DMS53 (cell line): ENCODE measurements around the gene ELOA.
"Not testable (repeated sequence)": the region's sequence is repeated elsewhere in the genome, so short reads cannot be mapped to it uniquely, and the experiment has no call there.

ENCODE experiments used
- DNase-seq: peaks from one replicate; lab custom pipeline; 2025; lab: John Stamatoyannopoulos, UW

ELOA gene

GRCh38 chr1:23783141-23783540 lies 39.9 kb downstream of the ELOA start:
- DNase-seq = not testable (repeated sequence)

GRCh38 chr1:23784846-23785245 lies 41.6 kb downstream of the ELOA start:
- no peak for DNase-seq

- no peak for DNase-seq
These were observed 44.4 kb downstream of the ELOA start for GRCh38 chr1:23787701-23788100.

GRCh38 chr1:23788695-23789094 lies 45.4 kb downstream of the ELOA start:
- no peak for DNase-seq

- DNase-seq = peak; percentile 97
These were observed 47.6 kb downstream of the ELOA start, which contains the start of gene LYPLA2 for GRCh38 chr1:23790696-23791515. Gene LYPLA2 (plus strand): TSS chr1:23791145. CDS start chr1:23792683, 1,538 bp downstream.

GRCh38 chr1:23791516-23792047 lies 48.3 kb downstream of the ELOA start:
- DNase-seq = peak; percentile 75

GRCh38 chr1:23792151-23792945 lies 49.1 kb downstream of the ELOA start:
- peak; percentile 38 for DNase-seq

GRCh38 chr1:23793018-23793781 lies 49.9 kb downstream of the ELOA start:
- DNase-seq = peak; percentile 92

GRCh38 chr1:23793861-23794731 lies 50.8 kb downstream of the ELOA start:
- DNase-seq = peak; percentile 22

GRCh38 chr1:23794732-23795182 lies 51.5 kb downstream of the ELOA start:
- DNase-seq = peak; percentile 34

GRCh38 chr1:23795676-23796465 lies 52.6 kb downstream of the ELOA start:
- no peak for DNase-seq

- DNase-seq = peak; percentile 55
These were observed 53.4 kb downstream of the ELOA start for GRCh38 chr1:23796466-23797271.

GRCh38 chr1:23797478-23798448 lies 54.5 kb downstream of the ELOA start:
- DNase-seq = no peak

GRCh38 chr1:23798662-23799142 lies 55.4 kb downstream of the ELOA start:
- DNase-seq = no peak

- no peak for DNase-seq
These were observed 55.9 kb downstream of the ELOA start for GRCh38 chr1:23799255-23799569.

- DNase-seq = peak; percentile 97
These were observed 56.5 kb downstream of the ELOA start for GRCh38 chr1:23799570-23800399.
